WTC11 (cell line): ENCODE data around the gene ADD1. TPM values are rescaled to one million over a fixed set of nuclear protein-coding genes. Genes with fewer than 3 reads are reported as not detected.

Source experiments
- ATAC-seq: fragments of 200-7000 bp; cut with Tn5 transposase; 2 replicates; pipeline ENCODE4 v1.10.0; 2021; ENCODE audit warnings: mild to moderate bottlenecking, moderate library complexity
- CTCF ChIA-PET: fragments of 300-600 bp; sonication (Branson Sonifier 250); formaldehyde crosslinking; loops from one replicate; lab custom pipeline; 2021; ENCODE audit warnings: antibody characterized with exemption; lab: Charles Lee
- POLR2A ChIA-PET: fragments of 350-600 bp; sonication (Branson Sonifier 250); formaldehyde crosslinking; loops from one replicate; lab custom pipeline; 2021; ENCODE audit warnings: antibody characterized with exemption; lab: Charles Lee
- DNase-seq: peaks from one replicate; pipeline ENCODE4 v3.0.0; 2021; ENCODE audit warnings: low spot score
- H3K27ac Mint-ChIP-seq: 2 replicates; pipeline ENCODE4 v1.8.0; 2021; ENCODE audit warnings: mixed read lengths
- H3K27me3 Mint-ChIP-seq: 2 replicates; pipeline ENCODE4 v1.8.0; 2021; ENCODE audit warnings: low read depth, mild to moderate bottlenecking, moderate library complexity, mixed read lengths
- H3K36me3 Mint-ChIP-seq: 2 replicates; pipeline ENCODE4 v1.8.0; 2021; ENCODE audit warnings: mixed read lengths
- H3K4me1 Mint-ChIP-seq: 2 replicates; pipeline ENCODE4 v1.8.0; 2022; ENCODE audit warnings: mixed read lengths
- H3K4me3 Mint-ChIP-seq: 2 replicates; pipeline ENCODE4 v1.8.0; 2021; ENCODE audit warnings: mild to moderate bottlenecking, moderate library complexity, mixed read lengths
- H3K9me3 Mint-ChIP-seq: 2 replicates; pipeline ENCODE4 v1.8.0; 2021; ENCODE audit warnings: mixed read lengths
- JUN ChIP-seq: sonication (generic); formaldehyde crosslinking; IDR thresholded peaks from 2 replicates; pipeline ENCODE4 v1.8.0; 2023; ENCODE audit warnings: mild to moderate bottlenecking, missing genetic modification reagents
- KAT7 ChIP-seq: sonication (generic); formaldehyde crosslinking; IDR thresholded peaks from 2 replicates; pipeline ENCODE4 v1.8.1; 2023; ENCODE audit warnings: missing genetic modification reagents, mild to moderate bottlenecking, borderline replicate concordance
- NFATC4 ChIP-seq: fragments of 250-450 bp; sonication (Bioruptor Pico); IDR thresholded peaks from 2 replicates; pipeline ENCODE4 v1.9.0; 2021; ENCODE audit warnings: mild to moderate bottlenecking
- NR1H2 ChIP-seq: sonication (generic); formaldehyde crosslinking; IDR thresholded peaks from 2 replicates; pipeline ENCODE4 v1.9.0; 2021; ENCODE audit warnings: mild to moderate bottlenecking, moderate library complexity, missing genetic modification reagents
- NR3C1 ChIP-seq: sonication (generic); formaldehyde crosslinking; conservative IDR thresholded peaks from 2 replicates; pipeline ENCODE4 v1.8.1; 2023; ENCODE audit warnings: low read depth, mild to moderate bottlenecking, missing genetic modification reagents
- PRRX2 ChIP-seq: fragments of 250-450 bp; sonication (Bioruptor Pico); IDR thresholded peaks from 2 replicates; pipeline ENCODE4 v1.8.0; 2021; ENCODE audit warnings: mild to moderate bottlenecking
- SMAD3 ChIP-seq: sonication (generic); formaldehyde crosslinking; IDR thresholded peaks from 2 replicates; pipeline ENCODE4 v1.8.0; 2022; ENCODE audit warnings: missing genetic modification reagents, mild to moderate bottlenecking, borderline replicate concordance
- TEAD1 ChIP-seq: sonication (generic); formaldehyde crosslinking; IDR thresholded peaks from 2 replicates; pipeline ENCODE4 v1.8.0; 2022; ENCODE audit warnings: mild to moderate bottlenecking, missing genetic modification reagents
- TEAD4 ChIP-seq: sonication (generic); formaldehyde crosslinking; IDR thresholded peaks from 2 replicates; pipeline ENCODE4 v1.8.0; 2022; ENCODE audit warnings: mild to moderate bottlenecking, missing genetic modification reagents
- ZBTB21 ChIP-seq: sonication (generic); formaldehyde crosslinking; IDR thresholded peaks from 2 replicates; pipeline ENCODE4 v1.8.1; 2023; ENCODE audit warnings: mild to moderate bottlenecking, missing genetic modification reagents, borderline replicate concordance
- ZNF232 ChIP-seq: sonication (generic); formaldehyde crosslinking; IDR thresholded peaks from 2 replicates; pipeline ENCODE4 v1.8.0; 2022; ENCODE audit warnings: mild to moderate bottlenecking, missing genetic modification reagents
- ZNF263 ChIP-seq: sonication (generic); formaldehyde crosslinking; IDR thresholded peaks from 2 replicates; pipeline ENCODE4 v1.8.1; 2022; ENCODE audit warnings: low read depth, mild to moderate bottlenecking, moderate library complexity, missing genetic modification reagents
- ZNF396 ChIP-seq: fragments of 250-450 bp; sonication (Bioruptor Pico); IDR thresholded peaks from 2 replicates; pipeline ENCODE4 v1.8.0; 2021; ENCODE audit warnings: mild to moderate bottlenecking, moderate library complexity, borderline replicate concordance
- ZNF423 ChIP-seq: fragments of 250-450 bp; sonication (Bioruptor Pico); IDR thresholded peaks from 2 replicates; pipeline ENCODE4 v2.1.2; 2022; ENCODE audit warnings: mild to moderate bottlenecking, moderate library complexity
- total RNA-seq: library from RNA; stranded (reverse); gene quantifications from 3 replicates; pipeline ENCODE4 v1.2.3, GENCODE V29; 2021
- TF ChIP-seq, protein P1 (sequence below): sonication (generic); formaldehyde crosslinking; IDR thresholded peaks from 2 replicates; pipeline ENCODE4 v1.8.1; 2023; ENCODE audit warnings: mild to moderate bottlenecking, missing genetic modification reagents, moderate library complexity
- TF ChIP-seq, protein P2 (sequence below): fragments of 250-450 bp; sonication (Bioruptor Pico); IDR thresholded peaks from 2 replicates; pipeline ENCODE4 v1.8.0; 2021; ENCODE audit warnings: mild to moderate bottlenecking
- TF ChIP-seq, protein P3 (sequence below): fragments of 250-450 bp; sonication (Bioruptor Pico); IDR thresholded peaks from 2 replicates; pipeline ENCODE4 v2.1.2; 2022; ENCODE audit warnings: mild to moderate bottlenecking, moderate library complexity
- TF ChIP-seq, protein P4 (sequence below): fragments of 250-450 bp; sonication (Bioruptor Pico); IDR thresholded peaks from 2 replicates; pipeline ENCODE4 v1.9.0; 2021; ENCODE audit warnings: mild to moderate bottlenecking
- TF ChIP-seq, protein P5 (sequence below): fragments of 250-450 bp; sonication (Bioruptor Pico); IDR thresholded peaks from 2 replicates; pipeline ENCODE4 v1.9.0; 2021; ENCODE audit warnings: moderate library complexity, mild to moderate bottlenecking, inconsistent platforms, borderline replicate concordance

ADD1 gene
- total RNA-seq, 1 experiment from 2014 or later: 178 TPM

DNA sequence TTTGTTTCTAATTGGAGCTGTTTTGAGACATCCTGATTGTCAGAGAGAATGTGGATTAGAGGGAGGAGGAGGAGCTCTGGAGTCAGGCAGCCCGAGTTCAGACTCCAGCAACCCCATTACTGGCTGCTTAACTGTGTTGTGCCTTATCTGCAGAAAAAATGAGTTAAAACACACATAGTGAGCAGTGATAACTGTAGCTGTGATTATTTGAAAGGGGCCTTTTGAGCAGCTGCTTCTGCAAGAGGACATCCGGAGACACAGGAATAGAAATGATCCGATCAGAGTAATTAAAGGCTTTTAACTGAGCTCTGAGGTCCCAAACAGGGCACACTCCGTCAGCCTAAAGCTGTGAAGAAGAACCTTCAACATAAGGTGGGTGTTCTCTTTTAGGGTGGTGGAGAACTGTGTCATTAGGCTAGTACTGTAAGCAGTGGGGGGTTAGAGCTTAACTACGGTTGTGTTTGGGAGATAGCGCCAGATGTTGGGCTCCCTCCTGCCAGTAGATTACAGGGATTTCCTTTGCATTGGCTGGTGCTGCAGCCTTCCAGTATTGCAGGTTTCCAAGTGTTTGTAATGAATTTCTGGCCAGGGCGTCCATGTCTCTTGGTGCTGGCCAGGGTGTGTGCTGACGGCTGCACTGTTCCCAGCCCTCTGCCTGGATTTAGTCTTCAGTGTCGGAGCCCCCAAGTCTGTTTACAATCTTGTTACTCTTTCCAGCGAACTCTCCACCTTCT is 24.3 kb downstream of the ADD1 start:
- peak; percentile 78 for ATAC-seq
- Mint-ChIP-seq H3K9me3 (no peaks in the 10 kb centered on the region), H3K4me1 (peaks cover 67% of the 10 kb centered on the region), H3K27ac (peak overlapping the region; percentile 81), H3K36me3 (peaks cover 3% of the 10 kb centered on the region; the same call in 1 of the 2 replicates), H3K27me3 (no peaks in the 10 kb centered on the region), H3K4me3 (peak overlapping the region; percentile 61)
- TF ChIP-seq SMAD3 (CRISPR knock-in tag) (no peak), ZBTB21 (CRISPR knock-in tag) (no peak), ZNF232 (CRISPR knock-in tag) (no peak), JUN (CRISPR knock-in tag) (no peak)
- ChIA-PET CTCF (interaction anchor here (0.5 to 1.2 kb wide), 3 partner anchors 43 to 109 kb away, joined by 3 to 5 read pairs (median 3); no protein-coding TSS in a partner anchor), POLR2A (interaction anchor here (1.6 kb wide), 1 partner anchor 11 kb away, joined by 6 read pairs; no protein-coding TSS in a partner anchor)
- no peak for DNase-seq

DNA sequence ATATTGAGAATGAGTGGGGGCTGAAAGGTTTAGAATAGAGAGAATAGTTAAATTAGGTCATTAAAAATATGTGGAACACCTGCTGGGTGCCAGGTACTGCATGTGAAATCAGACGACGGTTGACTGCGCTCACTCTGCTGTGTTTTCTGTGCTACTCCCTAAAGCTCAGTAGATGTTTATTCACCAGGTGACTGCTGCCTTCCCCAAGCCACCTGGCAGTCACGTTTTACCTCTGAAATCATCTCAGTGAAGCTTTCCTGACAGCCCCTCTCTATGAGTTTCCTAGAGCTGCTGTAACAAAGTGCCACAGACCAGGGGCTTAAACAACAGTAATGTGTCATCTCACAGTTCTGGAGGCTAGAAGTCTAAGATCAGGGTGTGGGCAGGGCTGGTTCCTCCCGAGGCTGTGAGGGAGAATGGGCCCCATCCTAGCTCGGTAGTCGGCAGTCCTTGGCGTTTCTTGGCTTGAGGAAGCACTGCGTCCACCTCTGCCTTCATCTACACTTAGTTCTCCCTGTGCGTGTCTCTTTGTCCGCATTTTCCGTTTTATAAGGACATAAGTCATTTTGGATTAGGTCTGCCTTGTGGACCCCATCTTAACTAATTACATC is 25.3 kb downstream of the ADD1 start:
- POLR2A ChIA-PET: interaction anchor here (1.6 kb wide), 1 partner anchor 10 kb away, joined by 6 read pairs; no protein-coding TSS in a partner anchor
- no peak for ATAC-seq
- Mint-ChIP-seq H3K36me3 (peaks cover 3% of the 10 kb centered on the region; the same call in 1 of the 2 replicates), H3K4me1 (peaks cover 65% of the 10 kb centered on the region), H3K9me3 (no peaks in the 10 kb centered on the region), H3K27ac (peak overlapping the region; percentile 81), H3K4me3 (peak overlapping the region; percentile 61), H3K27me3 (no peaks in the 10 kb centered on the region)
- CTCF ChIA-PET: no interaction called here
- TF ChIP-seq, protein P1, sequence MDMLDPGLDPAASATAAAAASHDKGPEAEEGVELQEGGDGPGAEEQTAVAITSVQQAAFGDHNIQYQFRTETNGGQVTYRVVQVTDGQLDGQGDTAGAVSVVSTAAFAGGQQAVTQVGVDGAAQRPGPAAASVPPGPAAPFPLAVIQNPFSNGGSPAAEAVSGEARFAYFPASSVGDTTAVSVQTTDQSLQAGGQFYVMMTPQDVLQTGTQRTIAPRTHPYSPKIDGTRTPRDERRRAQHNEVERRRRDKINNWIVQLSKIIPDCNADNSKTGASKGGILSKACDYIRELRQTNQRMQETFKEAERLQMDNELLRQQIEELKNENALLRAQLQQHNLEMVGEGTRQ (CRISPR knock-in tag): no peak
- TF ChIP-seq, protein P2, sequence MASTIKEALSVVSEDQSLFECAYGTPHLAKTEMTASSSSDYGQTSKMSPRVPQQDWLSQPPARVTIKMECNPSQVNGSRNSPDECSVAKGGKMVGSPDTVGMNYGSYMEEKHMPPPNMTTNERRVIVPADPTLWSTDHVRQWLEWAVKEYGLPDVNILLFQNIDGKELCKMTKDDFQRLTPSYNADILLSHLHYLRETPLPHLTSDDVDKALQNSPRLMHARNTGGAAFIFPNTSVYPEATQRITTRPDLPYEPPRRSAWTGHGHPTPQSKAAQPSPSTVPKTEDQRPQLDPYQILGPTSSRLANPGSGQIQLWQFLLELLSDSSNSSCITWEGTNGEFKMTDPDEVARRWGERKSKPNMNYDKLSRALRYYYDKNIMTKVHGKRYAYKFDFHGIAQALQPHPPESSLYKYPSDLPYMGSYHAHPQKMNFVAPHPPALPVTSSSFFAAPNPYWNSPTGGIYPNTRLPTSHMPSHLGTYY (CRISPR knock-in tag): no peak
- no peak for TF ChIP-seq ZNF263 (CRISPR knock-in tag)
- TF ChIP-seq KAT7: no peak
- TF ChIP-seq, protein P3, sequence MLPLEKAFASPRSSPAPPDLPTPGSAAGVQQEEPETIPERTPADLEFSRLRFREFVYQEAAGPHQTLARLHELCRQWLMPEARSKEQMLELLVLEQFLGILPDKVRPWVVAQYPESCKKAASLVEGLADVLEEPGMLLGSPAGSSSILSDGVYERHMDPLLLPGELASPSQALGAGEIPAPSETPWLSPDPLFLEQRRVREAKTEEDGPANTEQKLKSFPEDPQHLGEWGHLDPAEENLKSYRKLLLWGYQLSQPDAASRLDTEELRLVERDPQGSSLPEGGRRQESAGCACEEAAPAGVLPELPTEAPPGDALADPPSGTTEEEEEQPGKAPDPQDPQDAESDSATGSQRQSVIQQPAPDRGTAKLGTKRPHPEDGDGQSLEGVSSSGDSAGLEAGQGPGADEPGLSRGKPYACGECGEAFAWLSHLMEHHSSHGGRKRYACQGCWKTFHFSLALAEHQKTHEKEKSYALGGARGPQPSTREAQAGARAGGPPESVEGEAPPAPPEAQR: no peak
- no peak for TF ChIP-seq ZNF396 (CRISPR knock-in tag)
- no peak for TF ChIP-seq NR1H2 (CRISPR knock-in tag)
- DNase-seq: no peak

DNA sequence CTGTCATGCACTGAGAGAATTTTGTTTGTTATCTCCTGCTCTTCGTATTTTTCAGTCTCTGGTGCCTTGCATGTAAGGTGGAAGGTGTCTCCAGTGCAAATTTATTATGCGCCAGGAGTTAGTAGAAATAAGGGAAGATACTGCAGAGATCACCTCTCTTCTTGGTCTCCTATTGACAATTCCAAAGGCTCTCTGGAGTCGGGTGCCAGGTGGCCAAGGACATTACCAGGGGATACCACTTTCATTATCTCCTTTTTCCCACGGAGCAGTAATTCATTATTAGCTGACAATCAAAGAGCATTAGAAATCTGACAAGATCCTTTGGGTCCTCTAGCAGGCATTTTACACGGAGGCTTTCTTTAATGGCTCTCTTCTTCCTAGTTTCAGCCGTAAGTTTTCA is 26.0 kb downstream of the ADD1 start:
- Mint-ChIP-seq H3K9me3 (no peaks in the 10 kb centered on the region), H3K36me3 (peaks cover 3% of the 10 kb centered on the region; the same call in 1 of the 2 replicates), H3K4me1 (peaks cover 67% of the 10 kb centered on the region), H3K27ac (peak overlapping the region; percentile 78), H3K4me3 (no peak overlapping the region), H3K27me3 (no peaks in the 10 kb centered on the region)
- TF ChIP-seq NR3C1 (CRISPR knock-in tag) (no peak), KAT7 (no peak), TEAD4 (CRISPR knock-in tag) (no peak), TEAD1 (CRISPR knock-in tag) (no peak), PRRX2 (no peak), ZNF423 (CRISPR knock-in tag) (no peak), NFATC4 (CRISPR knock-in tag) (no peak), NR1H2 (CRISPR knock-in tag) (no peak)
- TF ChIP-seq, protein P4, sequence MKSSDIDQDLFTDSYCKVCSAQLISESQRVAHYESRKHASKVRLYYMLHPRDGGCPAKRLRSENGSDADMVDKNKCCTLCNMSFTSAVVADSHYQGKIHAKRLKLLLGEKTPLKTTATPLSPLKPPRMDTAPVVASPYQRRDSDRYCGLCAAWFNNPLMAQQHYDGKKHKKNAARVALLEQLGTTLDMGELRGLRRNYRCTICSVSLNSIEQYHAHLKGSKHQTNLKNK: no peak
- TF ChIP-seq, protein P5, sequence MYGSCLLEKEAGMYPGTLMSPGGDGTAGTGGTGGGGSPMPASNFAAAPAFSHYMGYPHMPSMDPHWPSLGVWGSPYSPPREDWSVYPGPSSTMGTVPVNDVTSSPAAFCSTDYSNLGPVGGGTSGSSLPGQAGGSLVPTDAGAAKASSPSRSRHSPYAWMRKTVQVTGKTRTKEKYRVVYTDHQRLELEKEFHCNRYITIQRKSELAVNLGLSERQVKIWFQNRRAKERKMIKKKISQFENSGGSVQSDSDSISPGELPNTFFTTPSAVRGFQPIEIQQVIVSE (CRISPR knock-in tag): no peak
- ATAC-seq (no peak), DNase-seq (no peak)
- ChIA-PET CTCF (no interaction called here), POLR2A (no interaction called here)
